GM21528 (cell line): ENCODE data around the gene BCL2.
"Not testable (repeated sequence)": the region's sequence is repeated elsewhere in the genome, so short reads cannot be mapped to it uniquely, and the experiment has no call there.

Experiments used
- ATAC-seq: cut with Tn5 transposase; IDR thresholded peaks from one replicate; pipeline ENCODE4 v1.9.1; 2021; ENCODE audit warnings: mild to moderate bottlenecking, moderate library complexity; ENCODE audit not compliant: unreplicated experiment, low FRiP score

BCL2 gene

DNA sequence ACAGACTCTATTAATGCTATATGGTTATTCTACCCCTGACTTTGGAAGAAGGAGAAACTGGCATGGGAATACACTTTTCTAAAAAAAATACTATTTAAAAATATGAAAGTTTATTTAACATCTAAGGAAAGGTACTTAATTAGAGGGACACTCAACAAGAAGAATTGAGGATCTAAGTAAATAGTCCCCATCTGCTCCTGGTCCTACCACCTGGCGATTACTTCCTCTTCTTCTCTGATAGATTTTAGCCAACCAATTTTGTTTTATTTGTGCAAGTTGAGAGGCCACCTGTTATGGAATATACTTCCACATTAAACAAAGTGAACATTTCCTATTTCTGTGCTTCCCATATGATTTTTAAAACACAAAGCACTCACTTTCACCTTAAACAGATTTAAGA lies 111.7 kb downstream of the BCL2 start:
- ATAC-seq: no peak

DNA sequence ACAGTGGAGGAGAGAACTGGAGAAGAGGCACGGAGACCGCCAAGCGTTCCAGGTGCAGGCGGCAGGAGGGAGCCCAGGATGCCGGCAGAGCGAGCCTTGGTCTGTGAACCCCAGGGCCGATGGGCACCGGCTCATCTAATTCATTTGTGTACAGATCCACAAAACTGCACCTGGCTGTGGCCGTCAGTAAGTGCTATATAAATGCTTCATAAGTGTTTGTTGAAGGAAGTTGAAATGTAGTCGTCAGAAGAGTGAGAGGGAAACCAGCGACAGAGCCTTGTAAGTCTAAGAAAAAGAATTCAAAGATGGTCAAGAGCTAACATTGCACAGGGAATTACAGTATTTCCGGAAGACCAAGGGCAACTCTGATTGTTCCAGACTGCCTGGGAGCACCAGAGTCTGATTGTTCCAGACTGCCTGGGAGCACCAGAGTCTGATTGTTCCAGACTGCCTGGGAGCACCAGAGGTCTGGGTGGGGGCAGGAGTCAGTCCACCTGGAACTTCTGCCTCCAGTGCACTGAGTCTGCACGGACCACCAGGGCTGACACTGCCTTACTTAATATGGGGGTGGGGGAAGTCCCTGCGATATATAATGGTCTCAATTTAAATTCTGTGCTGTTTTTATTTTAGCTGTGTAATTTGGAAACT lies 112.3 kb downstream of the BCL2 start:
- no peak for ATAC-seq

DNA sequence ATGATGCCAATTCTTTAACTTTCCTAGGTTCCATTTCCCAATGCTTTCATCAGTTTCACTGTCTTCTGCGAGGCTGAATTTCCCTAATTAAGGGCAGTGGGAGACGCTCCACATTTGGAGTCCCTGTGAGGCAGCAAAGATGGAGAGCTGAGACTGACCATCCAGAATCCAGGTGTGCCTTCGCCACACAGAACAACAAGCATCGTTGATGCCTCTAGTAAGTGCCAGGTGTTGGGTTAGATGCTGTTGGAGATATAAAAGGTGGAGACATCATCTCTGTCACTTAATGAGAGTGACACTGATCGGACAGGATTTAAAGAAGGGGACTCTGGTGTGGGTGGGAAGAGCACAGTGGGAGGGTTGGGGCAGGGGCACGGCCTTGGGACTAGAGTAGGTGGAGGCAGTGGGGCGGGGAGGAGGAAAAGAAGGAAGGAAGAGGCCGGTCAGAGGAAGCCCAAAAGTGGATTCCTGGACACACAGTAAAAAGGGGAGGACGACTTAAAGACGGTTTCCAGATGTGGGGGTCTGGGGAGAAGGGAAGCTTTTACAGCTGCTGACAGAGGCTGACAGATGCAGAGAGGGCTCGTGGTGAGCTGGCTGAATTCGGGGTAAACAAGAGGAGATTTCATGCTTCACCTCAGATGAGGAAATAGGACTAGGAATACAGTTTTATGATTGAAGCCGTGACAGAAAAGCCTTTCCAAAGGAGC lies 113.0 kb downstream of the BCL2 start:
- ATAC-seq: no peak

DNA sequence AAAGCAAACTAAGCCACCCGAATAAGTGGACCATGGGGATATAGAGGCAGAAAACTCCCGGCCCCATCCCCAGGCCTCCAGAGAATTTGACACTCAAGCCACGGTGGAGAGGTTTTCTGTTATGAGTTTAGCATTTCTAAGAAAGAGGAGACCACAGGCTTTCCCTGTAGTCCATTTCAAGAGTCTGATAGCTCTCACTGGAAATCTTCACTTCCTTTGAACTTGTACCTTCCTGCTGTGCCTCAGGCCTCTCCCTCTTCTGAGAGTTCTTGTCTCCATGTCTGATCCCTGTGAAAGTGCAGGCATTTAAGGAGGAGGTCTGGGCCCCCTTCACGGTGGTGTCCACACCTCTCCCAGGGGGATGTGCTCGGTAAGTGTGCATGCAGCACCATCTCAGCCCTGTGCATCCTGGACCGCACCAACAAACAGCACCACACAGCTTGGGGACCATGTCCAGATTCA lies 113.7 kb downstream of the BCL2 start:
- no peak for ATAC-seq

DNA sequence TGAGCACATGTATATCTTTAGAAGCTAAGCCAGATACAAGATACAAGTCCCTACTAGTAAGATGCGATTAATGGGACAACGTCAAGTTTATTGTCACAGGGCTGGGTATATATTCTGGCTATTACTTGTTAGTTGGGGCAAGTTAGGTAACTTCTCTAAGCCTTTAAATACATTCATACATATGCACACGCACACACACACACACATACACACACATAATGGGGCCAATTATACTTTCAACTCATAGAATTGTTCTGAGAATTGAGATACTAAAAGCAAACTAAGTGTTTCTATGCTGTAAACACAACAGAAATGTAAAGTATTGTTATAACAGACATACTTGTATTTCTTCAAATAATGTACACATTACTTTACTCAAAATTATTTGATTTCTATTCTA lies 116.1 kb downstream of the BCL2 start:
- no peak for ATAC-seq

DNA sequence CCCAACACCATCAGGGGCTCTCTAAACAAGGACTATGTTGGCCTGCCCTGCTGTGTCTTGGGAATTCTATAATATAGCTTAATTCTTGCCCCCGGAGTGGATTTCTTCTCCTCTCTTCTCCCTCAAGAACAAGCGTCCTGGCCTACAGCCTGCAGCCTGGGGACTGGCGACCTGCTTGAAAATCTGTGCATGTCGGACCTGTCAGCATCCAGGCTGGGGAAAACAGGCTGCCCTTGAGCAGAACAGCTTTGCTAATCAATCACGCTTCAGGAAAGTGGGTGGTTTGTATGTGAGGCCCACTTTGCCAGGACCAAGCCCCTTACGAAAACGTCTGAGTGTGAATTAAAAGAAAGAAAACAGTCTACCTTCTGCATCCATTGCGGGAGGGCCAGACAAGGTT lies 116.7 kb downstream of the BCL2 start:
- no peak for ATAC-seq

DNA sequence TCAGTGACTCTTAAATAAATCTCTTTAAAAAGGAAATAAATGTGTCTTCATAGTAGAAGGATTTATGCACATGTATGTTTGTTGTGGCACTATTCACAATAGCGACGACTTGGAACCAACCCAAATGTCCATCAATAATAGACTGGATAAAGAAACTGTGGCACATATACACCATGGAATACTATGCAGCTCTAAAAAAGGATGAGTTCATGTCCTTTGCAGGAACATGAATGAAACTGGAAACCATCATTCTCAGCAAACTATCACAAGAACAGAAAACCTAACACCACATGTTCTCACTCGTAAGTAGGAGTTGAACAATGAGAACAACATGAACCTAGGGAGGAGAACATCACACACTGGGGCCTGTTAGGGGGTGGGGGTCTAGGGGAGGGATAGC lies 118.1 kb downstream of the BCL2 start:
- not testable (repeated sequence) for ATAC-seq

DNA sequence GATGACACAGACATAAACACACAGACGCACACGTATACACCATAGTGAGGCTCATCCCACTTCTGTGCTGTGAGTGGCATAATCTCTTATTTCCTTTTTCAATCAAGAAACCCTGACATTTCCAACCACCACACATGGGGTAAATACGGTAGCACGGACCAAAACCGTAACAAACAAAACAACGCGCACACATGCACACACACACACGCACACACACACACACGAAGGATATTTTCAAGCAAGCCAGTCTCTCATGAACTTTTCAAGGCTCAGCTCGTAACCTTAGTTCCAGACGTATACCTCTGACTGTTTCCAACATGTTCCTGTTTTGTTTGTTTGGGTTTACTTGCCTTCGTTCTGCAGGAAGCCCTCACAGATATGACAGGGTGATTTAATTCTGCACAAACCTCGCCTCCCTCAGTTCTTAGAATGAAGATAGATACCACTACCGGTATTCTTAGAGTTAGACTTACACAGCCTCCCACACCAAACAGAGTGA lies 119.8 kb downstream of the BCL2 start:
- ATAC-seq: peak; percentile 38

DNA sequence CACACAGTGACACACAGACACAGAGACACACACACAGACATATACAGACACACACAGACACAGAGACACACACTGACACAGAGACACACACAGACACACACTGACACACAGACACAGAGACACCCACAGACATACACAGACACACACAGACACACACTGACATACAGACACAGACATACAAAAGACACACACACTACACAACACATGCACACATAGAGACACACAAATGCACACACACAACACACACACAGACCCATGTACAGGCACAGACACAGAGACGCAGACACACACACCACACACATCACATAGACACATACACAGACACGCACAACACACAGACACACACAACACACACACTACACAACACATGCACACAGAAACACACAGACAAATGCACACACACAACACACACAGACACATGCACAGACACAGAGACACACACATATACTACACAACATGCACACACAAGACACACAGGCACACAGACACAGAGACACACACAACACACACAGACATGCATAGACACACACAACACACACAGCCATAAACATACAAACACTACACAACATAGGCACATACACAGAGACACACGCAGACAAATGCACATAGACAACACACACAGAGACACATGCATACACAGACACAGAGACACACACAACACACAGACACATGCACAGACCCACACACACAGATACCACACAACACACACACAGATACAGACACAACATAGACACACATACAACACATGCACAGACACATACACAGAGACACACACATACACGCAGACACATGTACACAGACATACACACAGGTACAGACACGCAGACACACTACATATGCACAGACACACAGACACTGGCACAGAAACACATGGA lies 120.5 kb downstream of the BCL2 start:
- no peak for ATAC-seq

DNA sequence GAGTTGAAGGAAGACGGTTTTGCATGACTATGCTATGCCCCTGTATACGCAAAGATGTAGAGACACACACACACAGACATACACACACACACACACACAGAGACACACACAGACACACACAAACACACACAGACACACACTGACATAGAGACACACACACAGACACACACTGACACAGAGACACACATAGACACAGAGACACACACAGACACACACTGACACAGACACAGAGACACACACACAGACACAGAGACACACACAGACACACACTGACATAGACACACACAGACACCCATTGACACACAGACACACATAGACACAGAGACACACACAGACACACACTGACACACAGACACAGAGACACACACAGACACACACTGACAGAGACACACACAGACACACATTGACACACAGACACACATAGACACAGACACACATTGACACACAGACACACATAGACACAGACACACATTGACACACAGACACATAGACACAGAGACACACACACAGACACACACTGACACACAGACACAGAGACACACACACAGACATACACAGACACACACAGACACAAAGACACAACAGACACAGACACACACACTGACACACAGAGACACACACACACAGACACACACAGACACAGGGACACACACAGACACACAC lies 121.3 kb downstream of the BCL2 start:
- ATAC-seq: no peak

DNA sequence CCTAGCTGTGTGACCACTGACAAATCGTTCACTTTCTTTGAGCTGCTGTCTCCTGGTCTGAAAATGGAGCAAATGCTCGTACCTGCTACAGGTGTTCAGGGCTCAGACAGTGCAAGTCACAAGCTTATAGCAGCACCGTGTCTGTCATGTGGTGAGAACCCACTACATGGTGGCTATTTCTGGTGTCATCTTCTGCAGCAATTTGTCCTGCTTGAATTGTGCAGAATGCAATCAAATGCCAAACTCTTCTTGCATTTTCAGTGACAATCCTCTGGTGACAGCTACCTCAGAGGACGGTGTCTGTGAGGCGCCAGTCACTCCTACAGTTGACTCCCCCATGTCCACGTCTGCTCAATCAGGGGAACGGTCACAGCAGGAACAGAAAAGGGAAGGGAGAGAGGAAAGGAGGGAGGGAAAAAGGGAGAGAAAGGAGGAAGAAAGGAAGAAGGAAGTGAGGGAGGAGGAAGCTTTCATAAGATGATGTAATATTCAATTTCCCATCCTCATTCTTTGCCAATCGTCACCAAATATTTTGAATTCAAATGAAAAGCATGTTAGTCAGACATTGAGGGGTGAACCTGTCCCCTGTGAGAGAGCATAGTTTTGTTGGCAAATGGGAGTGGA lies 122.2 kb downstream of the BCL2 start:
- no peak for ATAC-seq

DNA sequence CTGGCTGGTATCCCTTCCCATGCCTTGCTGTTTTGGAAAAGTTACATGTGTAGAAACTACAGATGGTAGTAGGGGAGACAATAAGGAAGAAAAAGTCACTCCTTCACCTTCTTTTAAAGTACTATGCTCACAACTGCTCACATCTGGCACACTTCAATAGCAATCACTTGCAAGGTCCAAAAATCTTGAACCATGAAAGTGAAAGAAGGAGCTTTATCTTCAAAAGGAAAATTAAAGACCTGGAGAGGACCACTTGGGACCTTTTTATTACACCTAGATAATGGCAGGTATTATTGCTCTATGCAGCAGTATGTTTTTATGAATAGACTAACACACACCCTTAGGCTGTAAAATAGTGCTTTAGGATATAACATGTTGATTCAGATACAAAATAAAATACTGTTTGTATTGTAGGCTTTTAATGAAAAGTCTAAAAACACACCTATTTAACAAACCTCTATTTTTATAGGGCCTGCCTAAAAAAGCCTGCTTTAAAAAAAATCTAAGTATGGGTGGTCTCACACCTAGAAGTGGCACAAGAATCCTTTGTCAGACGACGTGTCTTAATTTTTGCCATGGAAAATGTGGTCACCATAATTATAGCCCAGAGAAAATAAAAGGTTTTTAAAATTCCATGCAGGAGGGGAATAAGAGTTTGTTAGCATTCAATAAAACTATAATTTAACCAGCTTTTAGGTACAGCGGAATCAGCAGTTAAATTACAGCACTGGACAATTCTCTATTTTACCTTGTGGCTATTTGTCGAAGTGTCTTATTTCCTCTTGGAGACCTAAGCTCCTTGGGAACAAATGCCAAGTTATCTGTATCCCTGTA lies 124.0 kb downstream of the BCL2 start:
- no peak for ATAC-seq

DNA sequence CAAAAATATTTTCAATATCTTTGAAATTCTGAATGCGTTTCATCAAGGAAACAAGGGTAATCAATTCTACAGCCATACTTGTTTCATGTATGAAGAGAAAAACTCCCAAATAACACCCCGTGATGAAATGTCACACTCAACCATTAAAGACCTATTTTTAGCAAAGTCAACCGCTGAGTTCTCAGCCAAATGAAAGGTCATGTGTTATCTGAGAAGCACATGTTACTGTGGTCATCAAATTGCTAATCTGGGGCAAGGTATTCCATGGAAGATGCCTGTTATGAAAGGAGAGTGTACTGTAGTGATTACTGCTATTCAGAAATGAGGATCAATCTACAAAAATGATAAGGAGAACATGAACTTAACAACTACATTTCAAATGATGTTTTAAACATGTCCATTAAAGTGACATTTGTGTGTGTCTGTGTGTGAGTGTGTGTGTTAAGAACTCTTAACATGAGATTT lies 126.7 kb downstream of the BCL2 start:
- ATAC-seq: no peak

DNA sequence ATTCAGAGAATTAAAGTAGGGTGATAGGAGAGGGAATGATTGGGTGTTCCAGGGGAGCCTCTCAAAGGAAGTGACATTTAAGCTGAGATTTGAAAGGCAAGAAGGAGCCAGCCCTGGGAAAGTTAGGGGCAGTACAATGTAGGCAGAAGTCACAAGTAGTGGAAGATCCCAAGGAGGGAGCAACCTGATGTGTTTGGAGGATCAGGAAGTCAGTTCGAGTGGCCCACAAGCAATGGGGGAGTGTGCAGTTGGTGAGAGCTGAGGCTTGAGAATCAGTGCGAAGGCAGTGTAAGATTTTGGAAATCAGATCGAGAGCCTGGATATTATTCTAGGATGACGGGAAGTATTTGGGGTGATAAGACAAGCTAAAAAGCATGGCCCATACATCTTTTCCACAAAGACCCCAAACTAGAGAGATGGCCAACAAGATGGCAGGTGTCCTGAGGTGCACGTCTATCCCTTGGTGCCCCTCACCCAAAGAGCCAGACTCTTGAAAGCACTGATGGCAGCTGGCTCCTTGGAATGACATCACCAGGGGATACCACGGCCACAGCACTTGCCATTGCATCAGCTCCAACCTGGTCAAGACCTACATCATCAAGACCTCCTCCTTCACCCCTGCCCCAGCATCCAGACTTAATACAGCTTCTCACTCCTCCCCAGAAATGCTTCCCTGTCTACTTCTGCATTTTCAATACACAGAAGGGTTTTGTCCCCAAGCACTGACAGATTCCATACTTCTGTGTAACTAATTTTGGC lies 127.3 kb downstream of the BCL2 start:
- no peak for ATAC-seq

DNA sequence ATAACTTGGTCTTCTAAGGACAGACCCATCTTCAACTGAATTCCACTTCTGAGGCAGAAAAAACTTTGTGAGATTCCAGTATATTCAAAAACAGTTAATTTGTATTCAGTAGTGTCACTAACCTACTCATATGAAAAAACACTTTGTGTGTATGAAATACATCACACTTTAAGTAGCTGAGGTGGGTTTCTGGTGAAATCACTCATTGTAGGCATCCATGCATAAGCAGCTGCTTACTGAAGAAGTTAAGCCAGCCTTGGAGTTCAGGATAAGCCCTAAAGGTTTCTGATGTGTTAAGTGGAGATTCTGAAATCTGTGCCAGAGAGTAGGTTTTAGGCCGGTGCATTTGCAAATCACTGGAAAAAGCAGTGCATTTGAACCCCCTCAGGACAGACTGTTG lies 128.2 kb downstream of the BCL2 start:
- ATAC-seq: no peak

DNA sequence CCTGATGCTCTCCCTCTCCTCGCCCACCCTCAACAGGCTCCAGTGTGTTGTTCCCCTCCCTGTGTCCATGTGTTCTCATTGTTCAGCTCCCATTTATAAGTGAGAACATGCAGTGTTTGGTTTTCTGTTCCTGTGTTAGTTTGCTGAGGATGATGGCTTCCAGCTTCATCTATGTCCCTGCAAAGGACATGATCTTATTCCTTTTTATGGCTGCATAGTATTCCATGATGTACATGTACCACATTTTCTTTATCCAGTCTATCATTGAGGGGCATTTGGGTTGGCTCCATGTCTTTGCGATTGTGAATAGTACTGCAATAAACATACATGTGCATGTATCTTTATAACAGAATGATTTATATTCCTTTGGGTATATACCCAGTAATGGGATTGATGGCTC lies 128.7 kb downstream of the BCL2 start:
- ATAC-seq: not testable (repeated sequence)

DNA sequence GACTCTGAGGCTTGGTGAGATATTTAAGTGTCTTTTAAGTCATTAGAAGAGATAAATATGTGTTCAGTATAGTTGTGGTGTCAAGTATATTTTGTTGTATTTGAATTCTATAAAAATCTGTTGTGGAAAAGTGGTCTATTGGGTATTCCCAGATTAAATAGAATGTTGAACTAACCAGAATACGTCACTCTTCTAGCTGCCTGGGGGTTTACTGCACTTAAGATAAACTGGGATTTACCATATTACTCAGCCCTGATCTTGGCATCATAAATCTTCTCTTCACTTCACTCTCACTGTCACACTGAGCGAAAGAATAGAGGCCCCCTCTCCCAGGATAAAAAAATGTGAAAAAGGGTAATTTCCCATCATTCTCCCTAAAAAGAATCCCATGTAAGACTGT lies 129.8 kb downstream of the BCL2 start:
- no peak for ATAC-seq

DNA sequence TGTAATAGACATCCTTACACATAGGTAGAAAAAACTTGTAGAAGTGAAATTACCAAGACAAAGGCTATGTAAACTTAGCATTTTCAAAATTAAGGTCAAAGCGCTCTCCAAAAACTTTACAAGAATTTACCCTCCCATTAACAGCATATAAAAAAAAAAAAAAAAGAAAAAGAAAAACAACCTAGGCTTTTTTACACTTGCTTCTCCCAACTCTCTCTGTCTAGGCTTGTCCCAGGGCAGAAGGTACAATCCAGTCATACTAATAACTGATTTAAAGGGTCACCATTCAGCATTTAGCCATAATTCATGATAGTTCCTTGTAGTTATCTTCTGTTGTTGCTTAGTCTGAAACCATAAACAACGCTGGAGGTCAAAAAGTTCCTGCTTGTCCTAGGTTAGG lies 130.5 kb downstream of the BCL2 start:
- ATAC-seq: no peak
